ENCODE measurements around the gene CLDN1. TPM values are rescaled to one million over a fixed set of nuclear protein-coding genes. Genes with fewer than 3 reads are reported as not detected.

Gene CLDN1
- total and polyA plus RNA-seq, 10 of the 15 experiments (the other 5 are each of a cell fraction or from before 2014, with no cell fraction given), result 3.4 to 22.8 (median 8.5) TPM

GRCh38 chr3:190266265-190266912, 55.9 kb downstream of the CLDN1 start:
- CTCF ChIA-PET, result no interaction called here
- H3K4me2 ChIP-seq (ENCODE audit: control insufficient read depth, insufficient read depth), result no peak overlapping the region

More at GRCh38 chr3:190266265-190266912, 55.9 kb downstream of the CLDN1 start:
- Histone ChIP-seq H2AFZ (ENCODE audit: control insufficient read depth, low read depth, low read length) (no peak overlapping the region), H3K79me2 (ENCODE audit: control insufficient read depth, insufficient read depth, low read length) (no peaks in the 10 kb centered on the region), H3K27ac (ENCODE audit: control insufficient read depth, insufficient read depth) (no peak overlapping the region), H4K20me1 (ENCODE audit: control insufficient read depth, insufficient read depth) (no peaks in the 10 kb centered on the region), H3K9ac (ENCODE audit: control insufficient read depth, insufficient read depth, low read length) (no peak overlapping the region), H3K36me3 (ENCODE audit: control insufficient read depth in 2 of 2, insufficient read depth in 2 of 2, low read length in 1 of 2) (no peaks in the 10 kb centered on the region), H3K9me3 (replicated peaks; ENCODE audit: control insufficient read depth, insufficient read depth, low read length) (no peaks in the 10 kb centered on the region), H3K27me3 (replicated peaks in 1 of 2; ENCODE audit: control insufficient read depth in 2 of 2, insufficient read depth in 2 of 2, low read length in 1 of 2) (no peaks in the 10 kb centered on the region), H3K4me3 (no peak overlapping the region), H3K4me1 (ENCODE audit: control insufficient read depth, insufficient read depth, low read length) (no peaks in the 10 kb centered on the region)
- ChIA-PET RAD21 (ENCODE audit: unreplicated experiment) (no interaction called here), SMC1A (ENCODE audit: uncharacterized antibody, unreplicated experiment) (interaction anchor here (0.8 kb wide), 1 partner anchor 10 kb away, joined by 3 read pairs; no protein-coding TSS in a partner anchor), POLR2A (no interaction called here)
- BruUV-seq (replicated peaks), result no TSS peak
- in situ Hi-C loops (cut with MboI), result no loop called here
- ATAC-seq, result no peak
- no peak for DNase-seq (ENCODE audit: low read depth, low spot score)
- intact Hi-C loops (cut with micrococcal nuclease; ENCODE audit: unreplicated experiment), result no loop called here
- no peak for FAIRE-seq
- TF ChIP-seq HCFC1 (IDR thresholded peaks at IDR 0.05; ENCODE audit: low read length), result no peak
- TF ChIP-seq SP1 (IDR thresholded peaks at IDR 0.05; ENCODE audit: low read depth, low read length), result no peak
- TF ChIP-seq BHLHE40 (IDR thresholded peaks at IDR 0.05; ENCODE audit: borderline replicate concordance in 1 of 2, low read depth in 2 of 2, low read length in 1 of 2), result no peak
- TF ChIP-seq DPF2 (IDR thresholded peaks at IDR 0.05), result no peak
- no peak for TF ChIP-seq ELK1 (IDR thresholded peaks at IDR 0.05; ENCODE audit: low read depth, low read length)
- no peak for TF ChIP-seq POLR2AphosphoS2 (IDR thresholded peaks at IDR 0.05; ENCODE audit: low read depth, low read length)
- no peak for TF ChIP-seq SPI1 (IDR thresholded peaks at IDR 0.05; ENCODE audit: borderline replicate concordance, insufficient read depth, low read depth, low read length)
- no peak for TF ChIP-seq NFIC (IDR thresholded peaks at IDR 0.05; ENCODE audit: low read depth, low read length)
- TF ChIP-seq NBN (IDR thresholded peaks at IDR 0.05), result no peak
- TF ChIP-seq PAX5 (IDR thresholded peaks at IDR 0.05; ENCODE audit: borderline replicate concordance, low read depth, low read length), result no peak
- TF ChIP-seq BRCA1 (IDR thresholded peaks at IDR 0.05; ENCODE audit: low read depth, low read length), result no peak
- TF ChIP-seq NFXL1 (IDR thresholded peaks at IDR 0.05; ENCODE audit: borderline replicate concordance), result no peak
- no peak for TF ChIP-seq IRF3 (IDR thresholded peaks at IDR 0.05)
- no peak for TF ChIP-seq MYB (IDR thresholded peaks at IDR 0.05; ENCODE audit: borderline replicate concordance, low read depth, low read length)
- no peak for TF ChIP-seq NR2C2 (IDR thresholded peaks at IDR 0.05; ENCODE audit: borderline replicate concordance, control insufficient read depth, insufficient read length, low read depth)

Measured in GM12878 (cell line).